GM12891 (cell line): Measurements from ENCODE around the gene TIAM2.

Experiments
- DNase-seq: peaks from one replicate; pipeline ENCODE4 v3.0.0; 2011; ENCODE audit warnings: low spot score; ENCODE audit not compliant: insufficient read length
- FAIRE-seq: peaks from 2 replicates; lab custom pipeline; 2011; peaks lifted over from hg19 to GRCh38; lab: Jason Lieb, UNC
- PAX5 ChIP-seq: IDR thresholded peaks from 2 replicates; pipeline ENCODE4 v1.6.1; 2011; ENCODE audit warnings: low read length, moderate library complexity, mild to moderate bottlenecking; ENCODE audit not compliant: insufficient read depth, severe bottlenecking
- POLR2A ChIP-seq: IDR thresholded peaks from 2 replicates; pipeline ENCODE4 v1.6.1; 2011; ENCODE audit warnings: low read depth, low read length, control low read depth
- POLR2AphosphoS5 ChIP-seq: IDR thresholded peaks from 2 replicates; pipeline ENCODE4 v1.6.1; 2011; ENCODE audit warnings: low read depth, low read length, control low read depth
- POU2F2 ChIP-seq: IDR thresholded peaks from 2 replicates; pipeline ENCODE4 v1.6.1; 2011; ENCODE audit warnings: low read depth, mild to moderate bottlenecking, control low read depth, low read length, moderate library complexity
- SPI1 ChIP-seq: IDR thresholded peaks from 2 replicates; pipeline ENCODE4 v1.6.1; 2011; ENCODE audit warnings: low read depth, low read length, control low read depth
- TAF1 ChIP-seq: IDR thresholded peaks from 2 replicates; pipeline ENCODE4 v1.6.1; 2011; ENCODE audit warnings: low read depth, low read length, control low read depth

TIAM2 gene

GRCh38 chr6:155021680-155022079 lies 26.6 kb downstream of the TIAM2 start:
- DNase-seq (no peak), FAIRE-seq (no peak)
- TF ChIP-seq POLR2A (no peak), PAX5 (no peak), TAF1 (no peak), SPI1 (no peak), POU2F2 (no peak), POLR2AphosphoS5 (no peak)

DNA sequence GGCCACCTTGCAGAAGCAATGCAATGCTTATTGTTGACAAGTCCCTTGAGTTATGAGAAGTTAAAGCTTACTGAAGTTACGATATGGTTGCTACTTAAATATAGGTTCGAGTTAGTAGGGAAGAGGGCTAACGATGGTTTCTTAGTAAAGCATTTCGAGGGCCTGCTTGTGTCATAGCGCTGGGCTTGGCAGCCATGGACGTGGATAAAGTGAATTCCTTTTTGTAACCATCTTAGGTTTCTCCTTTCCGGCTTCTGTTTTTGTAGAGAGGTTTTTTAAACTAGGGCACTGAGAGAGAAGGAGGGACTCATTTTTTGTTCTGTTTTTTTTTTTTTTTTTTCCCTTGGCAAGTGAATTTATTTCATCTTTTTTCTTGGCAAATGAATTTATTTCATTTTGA lies 27.6 kb downstream of the TIAM2 start:
- no peak for DNase-seq
- no peak for FAIRE-seq
- TF ChIP-seq POLR2A (no peak), PAX5 (no peak), SPI1 (no peak), TAF1 (no peak), POU2F2 (no peak), POLR2AphosphoS5 (no peak)

DNA sequence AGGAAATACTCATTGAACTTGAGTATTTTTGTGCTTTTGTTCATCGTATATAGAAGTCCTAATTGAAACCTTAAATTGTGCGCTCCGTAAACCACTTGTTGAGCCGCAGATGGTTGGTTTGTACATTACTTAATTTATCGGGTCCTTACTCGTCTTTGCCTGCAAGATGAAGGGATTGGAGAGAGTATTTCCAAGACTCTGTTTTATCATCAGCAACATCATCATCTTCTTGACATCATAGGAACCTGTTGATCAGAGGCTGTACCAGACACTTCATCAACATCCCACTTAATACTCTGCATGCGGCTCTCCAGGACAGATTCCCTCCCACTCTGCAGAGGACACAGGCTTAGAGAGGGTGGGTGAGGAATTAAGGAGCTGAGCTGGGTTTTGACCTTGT lies 28.6 kb downstream of the TIAM2 start:
- no peak for FAIRE-seq
- DNase-seq, result no peak
- no peak for TF ChIP-seq POU2F2
- TF ChIP-seq POLR2A, result no peak
- TF ChIP-seq TAF1, result no peak
- TF ChIP-seq POLR2AphosphoS5, result no peak
- TF ChIP-seq SPI1, result no peak
- no peak for TF ChIP-seq PAX5

- DNase-seq (no peak), FAIRE-seq (no peak)
Measured at GRCh38 chr6:155024391-155025027, 29.4 kb downstream of the TIAM2 start.

DNA sequence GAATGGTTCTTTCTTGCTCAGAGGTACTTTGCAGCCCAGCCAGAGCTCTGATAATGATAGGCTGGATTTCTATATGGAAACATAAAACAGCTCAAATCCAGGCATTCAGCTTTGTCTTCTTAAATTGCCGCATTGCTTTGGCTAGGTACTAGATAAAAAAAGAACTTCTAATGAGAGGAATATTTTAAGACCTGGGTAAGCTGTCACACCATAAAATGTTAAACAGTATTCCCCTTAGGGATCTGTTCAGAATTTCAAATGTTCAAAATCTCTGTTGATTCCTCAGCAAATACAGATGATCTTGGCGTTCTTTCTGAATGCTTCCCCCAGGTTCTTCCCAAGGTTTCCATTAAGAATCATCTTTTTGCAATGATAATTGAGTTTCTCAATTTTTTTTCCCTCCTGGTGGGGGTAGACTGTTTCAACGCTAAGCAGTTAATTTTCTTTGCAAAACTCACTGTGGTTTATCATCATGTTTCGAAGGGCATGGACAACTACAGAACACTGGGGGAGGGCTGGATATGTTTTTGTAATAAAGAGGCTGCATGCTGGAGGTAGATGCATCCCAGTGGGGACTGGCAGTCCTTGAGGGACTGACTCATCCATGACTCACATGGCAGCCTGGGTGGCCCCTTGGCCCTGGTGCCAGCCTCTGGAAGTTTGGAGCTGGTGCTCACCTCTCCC lies 31.0 kb downstream of the TIAM2 start:
- FAIRE-seq (no peak), DNase-seq (no peak)

More at GRCh38 chr6:155024391-155025027, 29.4 kb downstream of the TIAM2 start:
- TF ChIP-seq POLR2AphosphoS5 (no peak), PAX5 (no peak), POU2F2 (no peak), TAF1 (no peak)

DNA sequence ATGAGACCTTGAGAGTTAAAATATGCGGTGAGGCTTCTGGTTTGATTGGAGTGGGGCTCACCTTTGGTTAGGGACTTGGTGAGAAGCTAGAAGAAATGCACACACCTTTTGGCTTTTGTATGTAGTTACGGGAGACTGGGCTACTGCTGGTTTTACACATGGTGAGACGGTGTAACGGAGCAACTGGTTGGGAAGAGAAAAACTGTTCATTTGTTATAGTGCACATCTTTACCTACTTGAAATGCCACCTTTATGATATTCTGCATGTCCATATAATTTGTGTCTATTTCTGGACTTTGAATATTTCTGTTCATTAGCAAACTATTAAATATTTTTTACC lies 31.6 kb downstream of the TIAM2 start:
- FAIRE-seq (no peak), DNase-seq (no peak)
- TF ChIP-seq PAX5 (no peak), POU2F2 (no peak), SPI1 (no peak), POLR2AphosphoS5 (no peak), POLR2A (no peak), TAF1 (no peak)

More for the DNA sequence above, 31.0 kb downstream of the TIAM2 start:
- TF ChIP-seq SPI1, result no peak
- no peak for TF ChIP-seq POU2F2
- no peak for TF ChIP-seq POLR2AphosphoS5
- no peak for TF ChIP-seq TAF1
- TF ChIP-seq PAX5, result no peak
- no peak for TF ChIP-seq POLR2A

DNA sequence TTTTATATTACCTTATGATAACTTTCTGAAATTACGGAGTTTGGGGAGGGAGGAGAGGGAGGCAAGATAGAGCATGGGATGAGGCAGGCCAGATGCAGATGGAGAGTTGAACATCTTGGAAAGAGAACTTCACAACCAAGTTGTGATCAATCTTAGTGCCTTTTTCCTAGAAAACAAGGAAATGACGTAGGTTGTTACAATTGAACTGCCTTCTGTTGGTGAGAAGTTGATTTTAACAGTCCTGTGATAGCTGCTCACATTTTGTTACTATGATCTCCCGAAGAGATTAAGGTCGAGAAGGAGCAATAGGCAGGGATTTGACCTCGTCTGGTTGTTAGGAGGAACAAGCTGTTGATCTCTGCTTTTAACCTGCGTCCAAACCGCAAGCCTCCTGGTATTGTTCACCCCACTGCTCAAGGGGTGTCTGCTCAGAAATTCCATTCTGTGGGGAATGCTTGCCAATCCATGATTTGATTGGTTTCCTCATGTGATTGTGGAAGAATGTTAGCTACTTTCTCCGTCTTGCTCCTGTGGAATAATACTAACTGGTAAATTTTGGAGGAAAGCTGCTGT lies 35.1 kb downstream of the TIAM2 start:
- TF ChIP-seq TAF1, result no peak
- TF ChIP-seq SPI1, result no peak
- TF ChIP-seq POLR2A, result no peak
- TF ChIP-seq POLR2AphosphoS5, result no peak
- TF ChIP-seq POU2F2, result no peak
- no peak for TF ChIP-seq PAX5
- DNase-seq (no peak), FAIRE-seq (no peak)

DNA sequence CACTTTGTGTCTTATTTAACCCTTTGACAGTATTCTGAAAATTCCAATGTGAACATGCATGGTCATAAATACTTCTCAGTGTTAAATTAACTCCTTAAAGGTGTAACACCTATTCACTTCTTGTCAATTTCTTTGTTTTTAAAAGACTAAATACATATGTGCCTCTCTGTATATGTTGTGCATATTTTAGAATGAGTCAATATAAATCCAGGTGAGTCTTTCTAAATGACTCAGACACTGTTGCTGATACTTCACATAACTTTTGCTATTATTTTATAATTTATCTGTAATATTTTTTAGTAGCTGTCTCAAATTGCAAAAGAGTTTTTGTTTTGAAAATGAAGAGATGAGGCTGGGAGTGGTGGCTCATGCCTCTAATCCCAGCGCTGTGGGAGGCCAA lies 36.0 kb downstream of the TIAM2 start:
- DNase-seq, result no peak
- TF ChIP-seq POLR2A (no peak), POLR2AphosphoS5 (no peak), POU2F2 (no peak), TAF1 (no peak), PAX5 (no peak), SPI1 (no peak)
- no peak for FAIRE-seq

- TF ChIP-seq TAF1, result no peak
- TF ChIP-seq POLR2AphosphoS5, result no peak
- TF ChIP-seq SPI1, result no peak
- no peak for TF ChIP-seq POU2F2
- no peak for TF ChIP-seq PAX5
- TF ChIP-seq POLR2A, result no peak
- no peak for DNase-seq
- no peak for FAIRE-seq
Measured at GRCh38 chr6:155033021-155033791, 38.1 kb downstream of the TIAM2 start.
